ENCODE measurements around the gene CDH23. TPM values are rescaled to one million over a fixed set of nuclear protein-coding genes. Genes with fewer than 3 reads are reported as not detected.

Gene CDH23
- total and polyA plus RNA-seq, 9 of the 15 experiments (the other 6 are each of a cell fraction or from before 2014, with no cell fraction given), result 0.18 to 1.2 (median 0.47) TPM

DNA sequence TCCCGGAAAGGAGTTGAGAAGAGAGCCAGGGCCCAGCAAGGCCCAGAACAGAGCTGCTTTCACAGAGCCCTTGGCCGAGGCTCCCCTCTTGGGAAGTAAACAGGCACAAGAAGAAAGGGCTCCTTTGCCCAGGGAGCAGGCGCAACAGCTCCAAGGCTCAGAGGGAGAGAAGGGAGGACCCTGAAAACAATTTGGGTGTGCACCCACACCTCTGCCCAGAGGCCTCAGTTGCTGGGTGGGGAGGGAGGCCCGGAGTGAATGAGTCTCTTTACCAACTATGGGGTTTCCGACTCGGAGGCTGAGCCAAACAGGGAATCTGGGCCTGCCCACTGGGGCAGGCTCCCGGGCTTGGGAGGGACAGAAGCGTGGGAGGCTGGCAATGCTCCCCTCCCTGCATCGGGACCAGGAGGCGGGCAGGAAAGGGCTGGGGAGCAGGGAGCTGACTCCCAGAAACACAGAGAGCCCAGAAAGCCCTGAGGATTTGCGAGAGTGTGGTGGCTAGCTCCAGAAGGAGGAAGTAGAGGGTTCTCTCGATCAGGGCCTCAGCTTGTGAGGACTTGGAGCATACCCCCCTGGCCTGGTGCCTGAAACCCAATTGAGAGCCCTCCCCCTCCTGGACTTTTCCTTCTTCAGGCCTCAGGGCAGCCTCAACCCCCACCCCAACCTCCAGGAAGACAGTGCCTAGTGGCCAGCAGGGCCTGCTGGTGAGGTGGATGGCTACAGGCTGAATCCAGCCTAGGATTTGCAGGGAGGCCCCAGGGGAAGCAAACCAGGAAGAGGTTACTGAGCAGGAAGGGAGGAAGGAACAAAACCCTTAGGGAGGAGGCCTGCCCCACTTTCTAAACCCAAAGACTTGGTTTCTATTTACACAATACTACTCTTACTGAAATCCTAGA is 316.7 kb downstream of the CDH23 start (continued):
- TF ChIP-seq, protein P1, sequence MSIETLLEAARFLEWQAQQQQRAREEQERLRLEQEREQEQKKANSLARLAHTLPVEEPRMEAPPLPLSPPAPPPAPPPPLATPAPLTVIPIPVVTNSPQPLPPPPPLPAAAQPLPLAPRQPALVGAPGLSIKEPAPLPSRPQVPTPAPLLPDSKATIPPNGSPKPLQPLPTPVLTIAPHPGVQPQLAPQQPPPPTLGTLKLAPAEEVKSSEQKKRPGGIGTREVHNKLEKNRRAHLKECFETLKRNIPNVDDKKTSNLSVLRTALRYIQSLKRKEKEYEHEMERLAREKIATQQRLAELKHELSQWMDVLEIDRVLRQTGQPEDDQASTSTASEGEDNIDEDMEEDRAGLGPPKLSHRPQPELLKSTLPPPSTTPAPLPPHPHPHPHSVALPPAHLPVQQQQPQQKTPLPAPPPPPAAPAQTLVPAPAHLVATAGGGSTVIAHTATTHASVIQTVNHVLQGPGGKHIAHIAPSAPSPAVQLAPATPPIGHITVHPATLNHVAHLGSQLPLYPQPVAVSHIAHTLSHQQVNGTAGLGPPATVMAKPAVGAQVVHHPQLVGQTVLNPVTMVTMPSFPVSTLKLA (conservative IDR thresholded peaks at IDR 0.05), result no peak
- TF ChIP-seq MCM2 (IDR thresholded peaks at IDR 0.05; ENCODE audit: low read depth) (no peak), MEF2D (tag; conservative IDR thresholded peaks at IDR 0.05; ENCODE audit: low read depth) (no peak; the same call in 1 of the 2 replicates), XRCC5 (IDR thresholded peaks at IDR 0.05; ENCODE audit: low read depth, low read length) (no peak), SMARCE1 (IDR thresholded peaks at IDR 0.05) (no peak), BCOR (IDR thresholded peaks at IDR 0.05) (no peak), ARID2 (IDR thresholded peaks at IDR 0.05) (no peak), ASH1L (IDR thresholded peaks at IDR 0.05; ENCODE audit: borderline replicate concordance, low read depth, partially characterized antibody) (no peak), DACH1 (IDR thresholded peaks at IDR 0.05; ENCODE audit: partially characterized antibody) (no peak), CXXC5 (CRISPR knock-in tag; IDR thresholded peaks at IDR 0.05) (no peak; the same call in 1 of the 2 replicates), YY1 (IDR thresholded peaks at IDR 0.05; ENCODE audit: borderline replicate concordance in 1 of 3, control insufficient read depth in 1 of 3, extremely low read depth in 1 of 3, insufficient read depth in 3 of 3, insufficient read length in 1 of 3, insufficient replicate concordance in 2 of 3, low read depth in 1 of 3, low read length in 2 of 3) (no peak), STAT5A (IDR thresholded peaks at IDR 0.05; ENCODE audit: borderline replicate concordance, low read length) (no peak)
- TF ChIP-seq, protein P2, sequence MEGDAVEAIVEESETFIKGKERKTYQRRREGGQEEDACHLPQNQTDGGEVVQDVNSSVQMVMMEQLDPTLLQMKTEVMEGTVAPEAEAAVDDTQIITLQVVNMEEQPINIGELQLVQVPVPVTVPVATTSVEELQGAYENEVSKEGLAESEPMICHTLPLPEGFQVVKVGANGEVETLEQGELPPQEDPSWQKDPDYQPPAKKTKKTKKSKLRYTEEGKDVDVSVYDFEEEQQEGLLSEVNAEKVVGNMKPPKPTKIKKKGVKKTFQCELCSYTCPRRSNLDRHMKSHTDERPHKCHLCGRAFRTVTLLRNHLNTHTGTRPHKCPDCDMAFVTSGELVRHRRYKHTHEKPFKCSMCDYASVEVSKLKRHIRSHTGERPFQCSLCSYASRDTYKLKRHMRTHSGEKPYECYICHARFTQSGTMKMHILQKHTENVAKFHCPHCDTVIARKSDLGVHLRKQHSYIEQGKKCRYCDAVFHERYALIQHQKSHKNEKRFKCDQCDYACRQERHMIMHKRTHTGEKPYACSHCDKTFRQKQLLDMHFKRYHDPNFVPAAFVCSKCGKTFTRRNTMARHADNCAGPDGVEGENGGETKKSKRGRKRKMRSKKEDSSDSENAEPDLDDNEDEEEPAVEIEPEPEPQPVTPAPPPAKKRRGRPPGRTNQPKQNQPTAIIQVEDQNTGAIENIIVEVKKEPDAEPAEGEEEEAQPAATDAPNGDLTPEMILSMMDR (IDR thresholded peaks at IDR 0.05 in 2 of 3, conservative IDR thresholded peaks at IDR 0.05 in 1 of 3; ENCODE audit: insufficient read depth in 2 of 3, low read depth in 1 of 3, low read length in 3 of 3), result peak in 1 of 3 experiments; percentile 11; a peak in 1 of 6 replicates
- TF ChIP-seq, protein P3, sequence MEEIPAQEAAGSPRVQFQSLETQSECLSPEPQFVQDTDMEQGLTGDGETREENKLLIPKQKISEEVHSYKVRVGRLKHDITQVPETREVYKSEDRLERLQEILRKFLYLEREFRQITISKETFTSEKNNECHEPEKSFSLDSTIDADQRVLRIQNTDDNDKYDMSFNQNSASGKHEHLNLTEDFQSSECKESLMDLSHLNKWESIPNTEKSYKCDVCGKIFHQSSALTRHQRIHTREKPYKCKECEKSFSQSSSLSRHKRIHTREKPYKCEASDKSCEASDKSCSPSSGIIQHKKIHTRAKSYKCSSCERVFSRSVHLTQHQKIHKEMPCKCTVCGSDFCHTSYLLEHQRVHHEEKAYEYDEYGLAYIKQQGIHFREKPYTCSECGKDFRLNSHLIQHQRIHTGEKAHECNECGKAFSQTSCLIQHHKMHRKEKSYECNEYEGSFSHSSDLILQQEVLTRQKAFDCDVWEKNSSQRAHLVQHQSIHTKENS (CRISPR knock-in tag; IDR thresholded peaks at IDR 0.05), result no peak
- TF ChIP-seq, protein P4, sequence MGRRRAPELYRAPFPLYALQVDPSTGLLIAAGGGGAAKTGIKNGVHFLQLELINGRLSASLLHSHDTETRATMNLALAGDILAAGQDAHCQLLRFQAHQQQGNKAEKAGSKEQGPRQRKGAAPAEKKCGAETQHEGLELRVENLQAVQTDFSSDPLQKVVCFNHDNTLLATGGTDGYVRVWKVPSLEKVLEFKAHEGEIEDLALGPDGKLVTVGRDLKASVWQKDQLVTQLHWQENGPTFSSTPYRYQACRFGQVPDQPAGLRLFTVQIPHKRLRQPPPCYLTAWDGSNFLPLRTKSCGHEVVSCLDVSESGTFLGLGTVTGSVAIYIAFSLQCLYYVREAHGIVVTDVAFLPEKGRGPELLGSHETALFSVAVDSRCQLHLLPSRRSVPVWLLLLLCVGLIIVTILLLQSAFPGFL (CRISPR knock-in tag; IDR thresholded peaks at IDR 0.05), result no peak
- TF ChIP-seq, protein P5, sequence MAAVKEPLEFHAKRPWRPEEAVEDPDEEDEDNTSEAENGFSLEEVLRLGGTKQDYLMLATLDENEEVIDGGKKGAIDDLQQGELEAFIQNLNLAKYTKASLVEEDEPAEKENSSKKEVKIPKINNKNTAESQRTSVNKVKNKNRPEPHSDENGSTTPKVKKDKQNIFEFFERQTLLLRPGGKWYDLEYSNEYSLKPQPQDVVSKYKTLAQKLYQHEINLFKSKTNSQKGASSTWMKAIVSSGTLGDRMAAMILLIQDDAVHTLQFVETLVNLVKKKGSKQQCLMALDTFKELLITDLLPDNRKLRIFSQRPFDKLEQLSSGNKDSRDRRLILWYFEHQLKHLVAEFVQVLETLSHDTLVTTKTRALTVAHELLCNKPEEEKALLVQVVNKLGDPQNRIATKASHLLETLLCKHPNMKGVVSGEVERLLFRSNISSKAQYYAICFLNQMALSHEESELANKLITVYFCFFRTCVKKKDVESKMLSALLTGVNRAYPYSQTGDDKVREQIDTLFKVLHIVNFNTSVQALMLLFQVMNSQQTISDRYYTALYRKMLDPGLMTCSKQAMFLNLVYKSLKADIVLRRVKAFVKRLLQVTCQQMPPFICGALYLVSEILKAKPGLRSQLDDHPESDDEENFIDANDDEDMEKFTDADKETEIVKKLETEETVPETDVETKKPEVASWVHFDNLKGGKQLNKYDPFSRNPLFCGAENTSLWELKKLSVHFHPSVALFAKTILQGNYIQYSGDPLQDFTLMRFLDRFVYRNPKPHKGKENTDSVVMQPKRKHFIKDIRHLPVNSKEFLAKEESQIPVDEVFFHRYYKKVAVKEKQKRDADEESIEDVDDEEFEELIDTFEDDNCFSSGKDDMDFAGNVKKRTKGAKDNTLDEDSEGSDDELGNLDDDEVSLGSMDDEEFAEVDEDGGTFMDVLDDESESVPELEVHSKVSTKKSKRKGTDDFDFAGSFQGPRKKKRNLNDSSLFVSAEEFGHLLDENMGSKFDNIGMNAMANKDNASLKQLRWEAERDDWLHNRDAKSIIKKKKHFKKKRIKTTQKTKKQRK (IDR thresholded peaks at IDR 0.05; ENCODE audit: borderline replicate concordance, low read depth, low read length), result no peak
